Epithelial cell of esophagus (primary cell): ENCODE measurements around the gene SIT1.
"Not testable (repeated sequence)": the region's sequence is repeated elsewhere in the genome, so short reads cannot be mapped to it uniquely, and the experiment has no call there.

Experiments used
- DNase-seq: peaks from one replicate; pipeline ENCODE4 v3.0.0; 2010; ENCODE audit warnings: low read depth
- H3K4me3 ChIP-seq: 2 replicates; pipeline ENCODE4 v1.5.1; 2011; ENCODE audit warnings: mild to moderate bottlenecking, low read length, control low read depth
- TF ChIP-seq, protein P1 (sequence below): IDR thresholded peaks from 2 replicates; pipeline ENCODE4 v1.5.1; 2011; ENCODE audit warnings: low read depth, mild to moderate bottlenecking, low read length, control low read depth, inconsistent platforms; ENCODE audit not compliant: insufficient read depth; ENCODE audit errors: missing control alignments

SIT1 gene

DNA sequence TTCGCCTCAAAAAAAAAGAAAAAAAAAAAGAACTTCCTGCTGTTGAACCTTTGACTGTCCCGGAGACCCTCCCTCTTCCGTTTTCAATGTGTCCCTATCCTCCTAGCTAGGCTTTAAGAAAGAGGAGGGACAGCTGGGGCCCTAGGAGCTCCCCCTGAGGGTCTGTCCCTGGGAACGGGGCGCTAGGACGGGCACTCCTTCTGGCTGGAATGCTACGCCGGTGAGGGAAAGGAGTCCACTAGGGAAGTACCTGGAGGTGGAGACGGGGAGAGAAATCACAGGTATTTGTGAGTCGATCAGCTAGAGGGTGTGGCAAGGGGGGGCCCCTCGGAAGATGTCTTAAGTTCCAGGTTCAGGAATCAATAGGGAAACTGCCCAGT is 4.6 kb downstream of the SIT1 start:
- peak; percentile 83 for DNase-seq
- H3K4me3 ChIP-seq = peak overlapping the region; percentile 73
- TF ChIP-seq, protein P1, sequence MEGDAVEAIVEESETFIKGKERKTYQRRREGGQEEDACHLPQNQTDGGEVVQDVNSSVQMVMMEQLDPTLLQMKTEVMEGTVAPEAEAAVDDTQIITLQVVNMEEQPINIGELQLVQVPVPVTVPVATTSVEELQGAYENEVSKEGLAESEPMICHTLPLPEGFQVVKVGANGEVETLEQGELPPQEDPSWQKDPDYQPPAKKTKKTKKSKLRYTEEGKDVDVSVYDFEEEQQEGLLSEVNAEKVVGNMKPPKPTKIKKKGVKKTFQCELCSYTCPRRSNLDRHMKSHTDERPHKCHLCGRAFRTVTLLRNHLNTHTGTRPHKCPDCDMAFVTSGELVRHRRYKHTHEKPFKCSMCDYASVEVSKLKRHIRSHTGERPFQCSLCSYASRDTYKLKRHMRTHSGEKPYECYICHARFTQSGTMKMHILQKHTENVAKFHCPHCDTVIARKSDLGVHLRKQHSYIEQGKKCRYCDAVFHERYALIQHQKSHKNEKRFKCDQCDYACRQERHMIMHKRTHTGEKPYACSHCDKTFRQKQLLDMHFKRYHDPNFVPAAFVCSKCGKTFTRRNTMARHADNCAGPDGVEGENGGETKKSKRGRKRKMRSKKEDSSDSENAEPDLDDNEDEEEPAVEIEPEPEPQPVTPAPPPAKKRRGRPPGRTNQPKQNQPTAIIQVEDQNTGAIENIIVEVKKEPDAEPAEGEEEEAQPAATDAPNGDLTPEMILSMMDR = peak; percentile 45

DNA sequence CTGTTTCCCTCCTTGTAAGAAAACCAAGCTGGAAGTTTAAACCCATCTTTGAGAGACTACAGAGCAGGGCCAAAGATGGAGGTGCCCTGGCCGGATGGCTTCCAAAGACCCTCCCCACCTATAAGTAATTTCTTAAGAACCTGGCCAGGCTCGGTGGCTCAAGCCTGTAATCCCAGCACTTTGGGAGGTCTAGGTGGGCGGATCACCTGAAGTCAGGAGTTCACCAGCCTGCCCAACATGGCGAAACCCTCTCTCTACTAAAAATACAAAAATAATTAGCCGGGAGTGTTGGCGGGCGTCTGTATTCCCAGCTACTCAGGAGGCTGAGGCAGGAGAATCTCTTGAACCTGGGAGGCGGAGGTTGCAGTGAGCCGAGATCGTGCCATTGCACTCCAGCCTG is 5.0 kb downstream of the SIT1 start:
- H3K4me3 ChIP-seq = peak overlapping the region; percentile 73
- DNase-seq = not testable (repeated sequence)

DNA sequence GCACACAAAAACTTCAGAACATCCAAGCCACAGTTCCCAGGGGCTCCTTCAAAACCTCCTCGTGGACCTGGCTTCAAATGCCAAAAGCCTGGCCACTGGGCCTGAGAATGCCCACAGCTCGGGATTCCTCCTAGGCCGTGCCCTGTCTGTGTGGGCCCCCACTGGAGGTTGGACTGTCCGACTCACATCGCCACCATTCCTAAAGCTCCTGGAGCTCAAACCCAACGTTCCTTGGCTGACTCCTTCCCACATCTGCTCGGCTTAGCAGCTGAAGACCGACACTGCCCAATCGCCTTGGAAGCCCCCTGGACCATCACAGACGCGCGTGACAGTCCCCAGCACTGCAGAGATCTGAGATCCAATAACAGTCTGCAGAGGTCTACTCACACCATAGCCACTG is 7.7 kb downstream of the SIT1 start:
- no peak overlapping the region for H3K4me3 ChIP-seq
- TF ChIP-seq, protein P1 = no peak
- no peak for DNase-seq

DNA sequence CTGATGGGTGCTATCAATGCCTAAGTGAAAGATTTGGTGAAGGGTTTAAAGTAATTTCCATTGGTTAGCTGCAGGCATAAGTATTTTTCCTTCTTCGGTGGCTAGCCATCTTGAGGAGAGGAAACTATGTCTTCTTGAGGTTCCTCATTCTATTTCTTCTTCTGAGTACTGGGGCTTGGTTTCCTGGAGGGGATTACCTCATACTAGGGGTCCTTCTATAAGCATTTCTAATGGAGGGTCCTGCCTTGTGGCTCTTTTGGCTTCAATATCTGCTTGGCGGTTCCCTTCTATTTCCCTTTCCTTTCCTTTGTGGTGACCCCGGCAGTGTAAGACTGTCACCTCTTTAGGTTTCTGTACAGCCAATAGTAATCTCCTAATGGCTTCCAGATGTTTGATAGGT is 9.3 kb downstream of the SIT1 start:
- not testable (repeated sequence) for H3K4me3 ChIP-seq, DNase-seq

DNA sequence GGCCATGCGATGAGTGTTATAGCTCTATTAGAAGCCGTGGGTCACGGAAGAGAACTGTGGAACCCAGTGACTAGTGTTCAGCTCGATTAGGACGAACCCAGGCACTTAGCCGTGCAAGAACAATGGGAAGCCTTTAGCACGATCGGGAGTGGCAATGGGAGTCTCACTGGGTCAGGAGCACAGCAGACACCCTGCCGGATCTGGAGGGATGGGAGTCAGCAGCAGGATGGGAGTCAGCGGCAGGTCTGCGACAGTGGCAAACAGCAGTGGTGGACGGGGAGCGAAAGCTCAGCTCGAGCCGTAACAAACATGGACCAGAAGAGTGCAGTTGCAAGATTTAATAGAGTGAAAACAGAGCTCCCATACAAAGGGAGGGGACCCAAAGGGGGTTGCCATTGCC is 10.3 kb downstream of the SIT1 start:
- not testable (repeated sequence) for DNase-seq, H3K4me3 ChIP-seq

DNA sequence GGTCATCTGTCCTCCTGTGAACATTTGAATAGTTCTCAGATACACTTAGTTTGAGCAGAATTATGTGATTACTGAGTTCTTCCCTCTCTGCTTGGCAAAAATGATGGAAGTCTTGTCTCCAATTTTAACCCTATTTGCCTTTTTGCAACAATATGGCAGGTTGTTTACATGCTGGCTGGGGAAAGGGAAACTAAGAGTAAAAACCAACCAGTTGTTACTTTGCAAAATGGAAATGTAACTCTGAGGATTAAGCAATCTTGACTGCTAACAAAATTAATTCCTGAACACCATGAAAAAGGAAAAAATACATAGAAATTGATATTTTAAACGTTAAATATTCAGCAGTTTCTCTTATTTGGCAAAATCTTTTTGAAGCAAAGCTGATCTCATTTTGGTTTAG is 11.1 kb downstream of the SIT1 start:
- no peak for DNase-seq
- TF ChIP-seq, protein P1 = no peak
- H3K4me3 ChIP-seq = no peak overlapping the region

DNA sequence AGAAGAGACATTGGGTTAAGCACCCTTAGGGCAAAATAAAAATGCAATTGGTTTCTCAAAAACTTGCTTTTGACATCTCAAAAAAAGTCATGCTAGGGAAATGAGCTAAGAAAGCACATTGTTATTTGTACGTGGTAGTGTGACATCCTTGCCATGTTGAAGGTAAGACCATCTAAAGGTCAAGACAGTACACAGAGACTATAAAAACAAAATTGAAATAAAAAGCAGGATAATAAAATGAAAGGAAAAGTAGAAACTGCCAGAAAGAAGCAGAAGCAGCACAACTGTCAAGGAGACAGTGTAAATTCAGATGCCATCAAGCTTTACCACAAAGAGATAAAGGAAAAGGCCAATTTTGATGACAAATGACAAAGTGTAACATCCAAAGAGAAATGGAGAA is 11.5 kb downstream of the SIT1 start:
- not testable (repeated sequence) for DNase-seq, H3K4me3 ChIP-seq

DNA sequence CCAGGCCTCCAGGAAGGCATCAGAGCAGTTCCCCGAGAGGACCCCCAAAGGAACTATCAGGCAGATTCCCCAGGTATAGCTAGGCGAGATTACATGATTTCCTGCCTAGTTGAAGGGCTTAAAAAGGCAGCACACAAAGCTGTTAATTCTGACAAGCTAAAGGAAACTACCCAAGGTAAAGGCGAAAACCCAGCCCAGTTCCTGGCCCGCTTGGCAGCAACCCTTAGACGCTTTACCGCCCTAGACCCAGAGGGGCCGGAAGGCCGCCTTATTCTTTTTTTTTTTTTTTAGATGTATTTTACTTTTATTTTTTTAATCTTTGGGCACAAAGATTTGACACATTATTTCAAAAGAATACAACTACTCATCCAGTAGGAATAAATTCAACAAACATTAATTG is 12.0 kb downstream of the SIT1 start:
- not testable (repeated sequence) for H3K4me3 ChIP-seq, DNase-seq

DNA sequence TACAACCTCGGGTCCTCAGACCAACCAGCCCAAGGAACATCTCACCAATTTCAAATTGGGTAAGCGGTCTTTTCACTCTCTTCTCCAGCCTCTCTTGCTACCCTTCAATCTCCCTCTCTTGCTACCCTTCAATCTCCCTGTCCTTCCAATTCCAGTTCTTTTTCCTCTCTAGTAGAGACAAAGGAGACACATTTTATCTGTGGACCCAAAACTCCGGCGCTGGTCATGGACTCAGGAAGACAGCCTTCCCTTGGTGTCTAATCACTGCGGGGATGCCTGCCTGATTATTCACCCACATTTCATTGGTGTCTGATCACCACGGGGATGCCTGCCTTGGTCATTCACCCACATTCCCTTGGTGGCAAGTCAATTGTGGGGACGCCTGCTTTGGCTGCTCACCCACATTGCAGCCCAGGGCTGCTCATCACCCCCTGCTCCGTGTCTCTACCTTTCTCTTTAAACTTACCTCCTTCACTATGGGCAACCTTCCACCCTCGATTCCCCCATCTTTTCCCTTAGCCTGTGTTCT is 13.2 kb downstream of the SIT1 start:
- not testable (repeated sequence) for DNase-seq, H3K4me3 ChIP-seq

DNA sequence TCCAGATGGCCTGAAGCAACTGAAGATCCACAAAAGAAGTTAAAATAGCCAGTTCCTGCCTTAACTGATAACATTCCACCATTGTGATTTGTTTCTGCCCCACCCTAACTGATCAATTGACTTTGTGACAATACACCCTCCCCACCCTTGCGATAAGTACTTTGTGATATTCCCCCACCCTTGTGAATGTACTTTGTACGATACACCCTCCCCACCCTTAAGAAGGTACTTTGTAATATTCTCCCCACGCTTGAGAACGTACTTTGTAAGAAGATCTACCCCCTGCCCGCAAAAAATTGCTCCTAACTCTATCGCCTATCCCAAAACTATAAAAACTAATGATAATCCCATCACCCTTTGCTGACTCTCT is 13.9 kb downstream of the SIT1 start:
- not testable (repeated sequence) for H3K4me3 ChIP-seq, DNase-seq

DNA sequence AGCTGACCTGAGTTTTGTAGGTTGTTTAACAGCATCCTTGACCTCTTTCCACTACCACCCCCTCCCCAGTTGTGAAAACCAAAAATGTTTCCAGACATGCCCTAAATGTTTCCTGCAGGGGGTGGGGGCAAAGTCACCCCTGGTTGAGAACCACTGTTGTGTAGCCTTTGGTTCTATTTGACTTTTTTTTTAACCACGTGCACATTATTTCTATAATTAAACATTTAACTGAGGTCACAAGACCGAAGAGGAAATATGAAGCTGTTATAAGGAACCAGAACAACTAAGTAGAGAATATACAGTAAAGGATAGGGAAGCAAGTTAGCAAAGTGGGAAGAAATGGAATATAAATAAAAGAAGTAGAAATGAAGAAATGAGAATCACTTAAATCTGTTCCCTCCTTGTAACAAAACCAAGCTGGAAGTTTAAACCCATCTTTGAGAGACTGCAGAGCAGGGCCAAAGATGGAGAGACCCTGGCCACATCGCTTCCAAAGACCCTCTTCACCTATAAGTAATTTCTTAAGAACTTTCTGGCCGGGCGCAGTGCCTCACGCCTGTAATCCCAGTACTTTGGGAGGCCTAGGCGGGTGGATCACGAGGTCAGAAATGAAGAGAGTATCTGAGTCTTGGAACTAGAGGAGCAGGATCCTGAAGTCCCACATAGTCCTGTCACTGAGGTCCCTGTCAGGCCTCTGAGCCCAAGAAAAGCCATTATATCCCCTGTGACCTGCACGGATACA is 14.4 kb downstream of the SIT1 start:
- DNase-seq = no peak
- no peak overlapping the region for H3K4me3 ChIP-seq
- TF ChIP-seq, protein P1 = no peak
